Activated CD4-positive, alpha-beta T cell treated with anti-CD3 and anti-CD28 coated beads, Interleukin-10, Interleukin-2, amounts not matched to agents 100 ng/mL and 50 ng/mL, durations not matched to agents 16 hours and 8 hours (primary cell): ENCODE data around the gene NLRP1.

Experiments used
- DNase-seq: peaks from one replicate; pipeline ENCODE4 v3.0.0-alpha.2; 2020

NLRP1 gene

GRCh38 chr17:5466295-5466694, 118.0 kb downstream of the NLRP1 start:
- DNase-seq: no peak

- DNase-seq: no peak
Observed at GRCh38 chr17:5464717-5465507, 119.4 kb downstream of the NLRP1 start.
